ENCODE measurements around the gene SLC11A2.
A peak's percentile ranks its signal among the peaks of the same experiment; 100 is the strongest.

Gene SLC11A2

GRCh38 chr12:51025836-51026638, at the start of gene SLC11A2:
Gene SLC11A2 (minus strand): TSS chr12:51026384. CDS start chr12:51010728, 15,656 bp downstream.
- peak; percentile 92 for DNase-seq

- DNase-seq, result no peak
Observed at GRCh38 chr12:51075390-51075789, 49.2 kb upstream of the SLC11A2 start.

DNA sequence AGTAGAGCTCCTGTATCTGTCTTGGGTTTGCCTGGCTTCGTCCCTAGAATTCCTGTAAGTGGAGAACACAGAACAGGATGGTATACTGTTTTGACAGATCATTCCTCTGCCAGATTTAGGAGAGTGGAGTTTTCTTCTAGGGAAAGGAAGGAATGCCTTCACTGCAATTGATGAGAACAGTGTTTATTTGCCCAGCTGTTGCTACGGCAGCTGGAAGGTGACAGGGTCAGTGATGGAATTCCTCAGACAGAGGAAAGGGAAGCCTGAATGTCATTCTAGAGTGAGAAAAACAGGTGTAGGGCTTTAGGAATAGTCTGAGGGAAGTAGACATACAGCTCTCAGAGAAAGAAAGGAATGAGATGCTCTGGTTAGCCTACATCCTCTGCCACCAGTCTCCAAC, 45.5 kb upstream of the SLC11A2 start:
- no peak for DNase-seq

DNA sequence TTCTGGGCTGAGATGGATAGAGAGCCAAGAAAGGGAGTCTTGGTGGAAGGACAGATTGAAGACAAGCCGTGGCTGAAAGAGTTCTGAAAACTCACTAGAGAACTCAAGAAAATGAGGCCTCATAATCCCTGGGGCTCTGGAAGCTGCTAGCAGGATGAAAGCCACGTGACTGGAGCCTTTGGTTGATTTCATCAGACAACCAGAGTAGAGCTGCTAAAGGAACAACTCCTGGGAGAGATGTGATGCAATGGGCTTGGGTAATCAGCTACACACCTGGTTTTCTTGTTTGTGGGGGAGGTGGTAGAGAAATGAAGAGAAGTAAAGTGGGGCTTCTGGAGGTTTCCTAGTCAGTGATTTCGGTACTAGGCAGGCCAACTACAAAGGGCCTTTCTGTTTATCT, 43.8 kb upstream of the SLC11A2 start:
- no peak for DNase-seq

GRCh38 chr12:51067771-51068170, 41.6 kb upstream of the SLC11A2 start:
- no peak for DNase-seq

DNA sequence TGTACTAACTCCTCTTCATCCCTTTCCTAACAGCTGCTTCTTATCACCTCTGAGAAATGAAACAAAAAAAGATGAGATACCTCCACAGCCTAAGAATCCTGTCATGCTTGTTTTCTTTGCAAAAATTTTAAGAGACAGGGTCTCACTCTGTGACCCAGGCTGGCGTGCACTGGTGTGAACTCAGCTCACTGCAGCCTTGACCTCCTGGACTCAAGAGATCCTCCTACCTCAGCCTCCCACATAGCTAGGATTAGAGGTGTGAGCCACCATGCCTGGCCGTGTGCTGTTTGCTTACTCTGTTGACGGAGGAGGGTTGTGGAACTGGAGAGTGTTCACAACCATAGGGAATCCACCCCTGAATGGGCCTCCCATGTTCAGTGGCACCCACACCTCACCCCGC, 41.0 kb upstream of the SLC11A2 start:
- DNase-seq, result no peak

- DNase-seq, result no peak
Observed at GRCh38 chr12:51065530-51065929, 39.3 kb upstream of the SLC11A2 start.

- no peak for DNase-seq
Observed at GRCh38 chr12:51062631-51063397, 36.6 kb upstream of the SLC11A2 start.

DNA sequence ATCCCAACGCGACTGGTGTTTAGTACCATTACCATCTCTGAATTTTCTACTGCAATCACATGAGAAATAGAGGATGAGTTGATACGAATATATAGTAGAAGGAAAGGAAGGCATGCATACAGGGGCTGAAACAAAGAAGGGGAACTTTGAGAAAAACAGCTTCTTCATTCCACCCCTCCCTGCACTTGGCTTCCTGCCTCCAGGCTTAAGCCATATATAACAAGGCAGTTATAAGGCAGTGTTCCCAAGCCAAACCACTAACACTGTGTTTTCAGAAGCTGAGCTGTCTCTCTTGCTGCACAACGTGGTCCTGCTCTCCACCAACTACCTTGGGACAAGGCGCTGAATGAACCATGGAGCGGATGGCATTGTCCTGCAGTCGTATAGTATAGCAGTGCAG, 32.9 kb upstream of the SLC11A2 start:
- no peak for DNase-seq

GRCh38 chr12:51056242-51056641, 30.1 kb upstream of the SLC11A2 start:
- no peak for DNase-seq

- DNase-seq, result no peak
Observed at GRCh38 chr12:51055060-51055459, 28.9 kb upstream of the SLC11A2 start.

GRCh38 chr12:51051787-51052186, 25.6 kb upstream of the SLC11A2 start:
- DNase-seq, result no peak

DNA sequence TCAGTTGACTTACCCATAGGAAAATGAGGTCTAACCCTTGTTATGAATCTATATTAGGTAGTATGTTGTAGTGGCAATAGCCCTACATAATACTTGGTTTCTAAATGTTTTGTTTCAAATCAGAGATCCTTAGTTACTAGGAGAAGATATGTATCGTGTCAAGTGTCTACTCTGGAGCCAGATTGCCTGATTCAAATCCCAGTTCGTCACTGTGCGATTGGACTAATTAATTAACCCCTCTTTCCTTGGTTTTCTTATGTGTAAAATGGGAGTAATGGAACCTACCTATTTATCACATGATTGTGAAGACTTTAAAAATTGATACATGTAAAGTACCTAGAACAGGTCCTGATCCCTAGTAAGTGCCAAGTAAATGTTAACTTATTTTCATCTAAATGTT, 23.3 kb upstream of the SLC11A2 start:
- DNase-seq, result no peak

DNA sequence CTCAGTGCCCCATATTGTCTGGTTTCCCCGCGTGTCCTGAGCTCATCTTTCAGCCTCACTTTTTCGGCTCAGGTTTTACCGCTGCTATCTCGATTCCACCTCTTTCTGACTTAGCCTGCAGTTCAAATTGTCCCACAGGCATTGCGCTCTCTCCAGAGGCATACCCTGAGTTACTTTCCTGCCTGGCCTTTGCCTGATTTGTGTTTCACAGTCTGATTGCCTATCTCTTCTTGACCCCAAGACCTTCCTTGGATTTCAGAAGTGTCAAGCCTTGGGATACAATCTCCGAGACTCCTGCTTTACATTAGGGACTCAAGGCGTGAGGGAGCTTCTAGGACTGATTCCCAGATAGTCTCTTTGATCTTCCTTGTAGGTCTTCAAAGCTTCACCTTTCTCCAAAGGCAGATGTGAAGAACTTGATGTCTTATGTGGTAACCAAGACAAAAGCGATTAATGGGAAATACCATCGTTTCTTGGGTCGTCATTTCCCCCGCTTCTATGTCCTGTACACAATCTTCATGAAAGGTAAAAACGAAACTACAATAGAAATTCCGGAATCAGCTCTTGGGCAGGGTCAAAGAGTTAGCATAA, 22.6 kb upstream of the SLC11A2 start:
- DNase-seq, result peak; percentile 42

DNA sequence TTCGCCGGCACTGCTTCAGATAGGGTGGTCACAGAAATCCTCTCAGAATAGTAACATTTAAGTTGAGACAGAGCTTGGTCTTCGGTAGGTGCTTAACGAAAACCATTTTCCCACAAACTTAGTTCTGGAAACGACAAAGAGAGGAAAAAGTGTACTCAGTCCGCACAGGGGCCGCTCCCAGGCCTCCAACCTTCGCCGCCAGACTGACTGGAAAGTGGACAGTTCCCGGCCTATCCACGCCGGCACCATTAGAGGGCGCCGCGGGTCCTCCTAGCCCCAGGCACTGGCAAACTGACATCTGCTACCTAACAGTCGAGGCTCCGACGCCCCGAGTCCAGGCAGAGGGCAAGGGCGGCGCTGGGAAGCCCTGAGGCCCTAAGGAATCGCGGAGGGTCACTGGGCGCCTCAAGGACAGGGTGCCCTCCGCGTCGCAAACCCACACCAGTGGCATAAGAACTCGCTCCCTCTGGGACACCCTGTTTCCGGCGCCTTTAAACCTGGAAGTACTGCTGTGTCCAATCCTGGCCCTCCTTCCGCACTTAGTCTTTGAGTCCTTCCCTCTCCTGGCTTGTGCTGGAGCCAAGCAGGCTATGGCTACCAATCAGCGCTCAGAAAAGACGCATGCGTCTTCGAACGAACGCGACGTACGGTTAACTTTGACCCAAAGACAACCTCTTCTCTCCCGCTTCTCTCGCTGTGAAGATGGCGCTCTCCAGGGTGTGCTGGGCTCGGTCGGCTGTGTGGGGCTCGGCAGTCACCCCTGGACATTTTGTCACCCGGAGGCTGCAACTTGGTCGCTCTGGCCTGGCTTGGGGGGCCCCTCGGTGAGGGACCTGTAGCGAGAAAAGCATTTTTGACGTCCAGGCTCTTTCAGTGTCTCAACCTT, 21.7 kb upstream of the SLC11A2 start, which contains the start of gene LETMD1:
Gene LETMD1 (plus strand): TSS at position 673 of the 886 bp plus-strand sequence. CDS start 30 bp downstream, at position 703.
- DNase-seq, result peak; percentile 95

- no peak for DNase-seq
Observed at GRCh38 chr12:51036279-51036678, 10.1 kb upstream of the SLC11A2 start.

GRCh38 chr12:51033457-51034089, 7.4 kb upstream of the SLC11A2 start:
- no peak for DNase-seq

DNA sequence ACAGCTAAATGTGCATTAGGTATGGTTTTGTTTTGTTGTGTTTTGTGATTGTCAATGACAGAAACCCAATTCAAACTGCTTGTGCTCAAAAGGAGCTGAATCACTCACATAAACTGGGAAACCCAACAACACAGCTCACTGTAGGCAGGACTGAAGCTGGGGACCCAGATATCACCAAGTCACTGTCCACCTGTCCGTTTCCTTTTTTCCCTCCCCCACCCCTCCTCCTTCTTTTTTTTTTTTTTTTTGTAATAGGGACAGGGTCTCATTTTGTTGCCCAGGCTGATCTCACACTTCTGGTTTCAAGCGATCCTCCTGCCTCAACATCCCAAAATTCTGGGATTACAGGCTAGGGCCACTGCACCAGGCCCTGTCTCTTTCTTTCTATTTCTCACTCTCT, 6.9 kb upstream of the SLC11A2 start:
- no peak for DNase-seq

- no peak for DNase-seq
Observed at GRCh38 chr12:51028813-51029150, 2.6 kb upstream of the SLC11A2 start.

- DNase-seq, result peak; percentile 32
Observed at GRCh38 chr12:51028126-51028812, 2.1 kb upstream of the SLC11A2 start.

DNA sequence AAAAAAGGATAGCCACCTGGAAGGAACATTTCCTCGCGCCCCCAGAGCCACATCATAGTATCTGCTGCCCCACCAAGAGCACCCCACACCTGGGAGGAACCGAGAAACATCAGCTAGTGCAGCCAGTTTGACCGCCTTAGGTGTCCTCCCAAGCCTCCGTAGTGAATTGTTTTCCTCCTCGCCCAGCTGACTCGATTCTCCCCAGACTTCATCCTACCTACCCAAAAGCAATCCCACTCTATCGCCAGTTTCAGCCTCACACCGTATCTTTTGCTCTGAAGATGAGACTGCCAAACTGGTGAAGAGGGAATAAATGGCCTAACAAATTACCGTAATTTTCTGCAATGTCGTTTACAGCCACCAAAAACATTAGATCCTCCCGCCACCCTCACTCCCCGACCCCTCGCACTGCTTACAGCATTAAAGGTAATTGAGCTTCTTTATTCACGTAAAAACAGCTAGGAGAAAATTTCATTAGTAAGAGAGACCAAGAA, 1.2 kb upstream of the SLC11A2 start:
- DNase-seq, result no peak

All from CD4-positive, alpha-beta T cell treated with Interleukin-12 subunit alpha and Interleukin-12 subunit beta, for 1 hour (primary cell).